HUES48 (cell line): ENCODE data around the gene RASA1.
A peak's percentile ranks its signal among the peaks of the same experiment; 100 is the strongest.
"Not testable (repeated sequence)": the region's sequence is repeated elsewhere in the genome, so short reads cannot be mapped to it uniquely, and the experiment has no call there.

ENCODE experiments used
- H3K27ac ChIP-seq: one replicate; pipeline ENCODE4 v1.7.0; 2013; ENCODE audit warnings: low read depth, low read length, inconsistent platforms
- H3K27me3 ChIP-seq: 2 replicates; pipeline ENCODE4 v1.6.1; 2013; ENCODE audit warnings: mild to moderate bottlenecking, low read length; ENCODE audit not compliant: control insufficient read depth, insufficient read depth
- H3K36me3 ChIP-seq: 2 replicates; pipeline ENCODE4 v1.6.1; 2013; ENCODE audit warnings: low read length; ENCODE audit not compliant: control insufficient read depth, insufficient read depth
- H3K4me1 ChIP-seq: 2 replicates; pipeline ENCODE4 v1.6.1; 2013; ENCODE audit warnings: mild to moderate bottlenecking, low read length; ENCODE audit not compliant: control insufficient read depth, insufficient read depth
- H3K4me3 ChIP-seq: 2 replicates; pipeline ENCODE4 v1.5.1; 2013; ENCODE audit warnings: mild to moderate bottlenecking, low read depth, low read length
- H3K9ac ChIP-seq: 2 replicates; pipeline ENCODE4 v1.6.1; 2013; ENCODE audit warnings: mild to moderate bottlenecking, low read depth, low read length, moderate library complexity
- H3K9me3 ChIP-seq: 2 replicates; pipeline ENCODE4 v1.6.1; 2013; ENCODE audit warnings: low read length; ENCODE audit not compliant: control insufficient read depth, insufficient read depth

Gene RASA1

DNA sequence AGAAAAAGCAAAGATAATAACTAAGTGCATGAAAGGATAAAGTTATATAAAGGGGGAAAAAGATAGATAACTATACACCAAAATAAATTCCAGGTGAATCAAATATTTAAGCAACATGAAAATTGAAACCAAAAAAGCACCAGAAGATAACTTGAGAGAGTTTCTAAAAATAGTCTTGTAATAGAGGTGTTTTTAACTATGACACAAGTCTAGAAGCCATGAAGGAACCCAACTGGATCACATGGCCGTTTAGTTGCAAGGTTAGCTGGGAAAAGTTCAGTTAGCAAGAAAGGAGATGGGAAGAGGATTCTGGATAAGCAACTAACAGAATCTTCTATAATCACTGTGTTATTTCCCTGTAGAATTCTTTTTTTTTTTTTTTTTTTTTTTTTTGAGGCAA is 9.2 kb upstream of the RASA1 start:
- Histone ChIP-seq H3K9me3 (no peaks in the 10 kb centered on the region), H3K4me3 (no peak overlapping the region), H3K27ac (no peak overlapping the region), H3K9ac (no peak overlapping the region), H3K27me3 (peaks cover 7% of the 10 kb centered on the region), H3K36me3 (no peaks in the 10 kb centered on the region), H3K4me1 (peaks cover 4% of the 10 kb centered on the region; the same call in 1 of the 2 replicates)

DNA sequence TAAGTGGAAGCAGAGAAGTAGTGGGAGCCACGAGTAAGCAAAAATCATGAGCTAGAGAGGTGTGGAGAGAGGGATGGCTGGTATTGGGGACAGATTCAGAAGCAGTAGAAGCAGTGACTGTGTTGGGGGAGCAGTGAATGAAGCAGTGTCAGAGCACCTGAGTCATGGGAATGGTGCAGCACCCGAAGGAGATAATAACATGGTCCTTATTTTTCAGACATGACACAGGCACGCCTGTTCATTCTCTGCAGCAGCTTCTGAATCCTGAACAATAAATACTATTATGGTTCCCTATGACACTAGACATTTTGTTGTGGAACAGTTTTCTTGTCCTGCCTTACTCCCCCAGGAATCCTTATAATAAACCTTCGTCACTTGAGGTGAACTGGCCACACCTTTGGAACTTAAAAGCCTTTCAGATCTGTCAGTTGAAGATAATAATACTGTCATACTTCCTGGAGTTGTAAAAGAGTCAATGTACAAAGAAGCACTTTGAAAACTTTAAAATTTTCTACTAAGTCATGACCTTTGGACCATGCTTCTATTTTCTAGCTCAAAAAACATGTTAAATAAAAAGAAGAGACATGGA is 7.0 kb upstream of the RASA1 start:
- Histone ChIP-seq H3K27me3 (peaks cover 14% of the 10 kb centered on the region), H3K36me3 (no peaks in the 10 kb centered on the region), H3K9ac (no peak overlapping the region), H3K9me3 (no peaks in the 10 kb centered on the region), H3K4me3 (no peak overlapping the region), H3K27ac (no peak overlapping the region), H3K4me1 (peaks cover 7% of the 10 kb centered on the region; the same call in 1 of the 2 replicates)

GRCh38 chr5:87263498-87263897 is 4.2 kb upstream of the RASA1 start:
- peak overlapping the region; percentile 62 for H3K27ac ChIP-seq
- H3K9ac ChIP-seq: no peak overlapping the region
- no peaks in the 10 kb centered on the region for H3K36me3 ChIP-seq
- H3K4me1 ChIP-seq: peaks cover 17% of the 10 kb centered on the region
- no peaks in the 10 kb centered on the region for H3K9me3 ChIP-seq
- H3K4me3 ChIP-seq: peak overlapping the region; percentile 32; the same call in 1 of the 2 replicates
- H3K27me3 ChIP-seq: peaks cover 23% of the 10 kb centered on the region

DNA sequence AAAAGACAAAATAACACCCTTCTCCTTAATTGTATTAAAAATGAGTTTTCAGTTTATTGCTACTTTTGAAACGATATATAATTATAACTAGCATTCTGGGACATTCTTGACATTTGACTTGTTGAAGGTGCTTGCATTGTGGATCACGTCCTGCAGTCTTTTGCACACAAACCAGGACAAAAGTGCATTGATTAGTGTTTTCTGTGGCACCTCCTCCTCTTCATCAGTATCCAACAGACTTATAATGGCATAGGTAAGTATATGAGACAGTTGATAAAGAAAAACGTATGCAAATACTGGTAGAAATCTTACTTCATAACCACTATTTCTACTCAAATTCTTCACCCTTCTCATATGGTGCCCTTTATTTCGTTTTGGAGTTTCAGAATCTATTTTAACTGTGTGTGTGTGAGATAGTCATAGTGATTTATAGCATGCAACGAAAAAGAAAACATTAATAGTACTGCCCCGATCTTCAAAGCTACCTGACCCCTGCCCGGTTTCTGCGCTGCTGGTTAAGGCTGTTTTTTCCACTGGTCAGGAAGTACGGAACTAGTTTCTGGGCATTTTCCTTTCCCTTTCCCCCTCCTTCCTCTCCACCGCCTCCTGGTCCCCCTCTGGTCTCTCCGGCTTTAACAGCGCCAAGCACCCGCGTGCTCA is 639 bp upstream of the RASA1 start:
- H3K27me3 ChIP-seq: peaks cover 23% of the 10 kb centered on the region
- H3K36me3 ChIP-seq: no peaks in the 10 kb centered on the region
- peak overlapping the region; percentile 66 for H3K9ac ChIP-seq
- H3K4me3 ChIP-seq: peak overlapping the region; percentile 100
- peaks cover 17% of the 10 kb centered on the region for H3K4me1 ChIP-seq
- H3K27ac ChIP-seq: peak overlapping the region; percentile 87
- H3K9me3 ChIP-seq: no peaks in the 10 kb centered on the region

DNA sequence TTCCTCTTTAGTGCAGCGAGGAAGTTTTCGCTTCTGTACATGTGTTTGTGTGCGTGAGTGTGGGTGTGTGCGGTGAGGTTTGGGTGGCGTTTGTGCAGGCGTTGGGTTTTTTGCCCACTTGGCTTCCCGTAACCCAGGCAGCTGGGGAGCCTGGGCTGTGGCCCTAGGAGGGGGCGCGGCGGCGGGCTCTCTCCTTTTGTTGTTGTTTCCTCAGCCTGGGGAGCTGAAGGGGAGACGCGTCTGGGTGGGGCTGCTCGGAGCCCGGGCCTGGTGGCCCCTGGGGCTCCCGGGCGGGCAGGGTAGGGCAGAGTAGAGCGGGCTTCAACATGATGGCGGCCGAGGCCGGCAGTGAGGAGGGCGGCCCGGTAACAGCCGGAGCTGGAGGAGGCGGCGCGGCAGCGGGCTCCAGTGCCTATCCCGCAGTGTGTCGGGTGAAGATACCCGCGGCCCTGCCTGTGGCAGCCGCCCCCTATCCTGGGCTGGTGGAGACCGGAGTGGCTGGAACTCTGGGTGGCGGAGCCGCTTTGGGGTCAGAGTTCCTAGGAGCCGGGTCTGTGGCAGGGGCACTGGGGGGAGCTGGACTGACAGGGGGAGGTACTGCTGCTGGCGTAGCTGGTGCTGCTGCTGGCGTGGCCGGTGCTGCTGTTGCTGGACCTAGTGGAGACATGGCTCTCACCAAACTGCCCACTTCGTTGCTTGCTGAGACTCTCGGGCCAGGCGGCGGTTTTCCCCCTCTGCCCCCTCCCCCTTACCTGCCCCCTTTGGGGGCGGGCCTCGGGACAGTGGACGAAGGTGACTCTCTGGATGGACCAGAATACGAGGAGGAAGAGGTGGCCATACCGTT is 665 bp downstream of the RASA1 start:
- Histone ChIP-seq H3K27ac (peak overlapping the region; percentile 87), H3K27me3 (peaks cover 16% of the 10 kb centered on the region), H3K36me3 (no peaks in the 10 kb centered on the region)

GRCh38 chr5:87268970-87269377 is 1.3 kb downstream of the RASA1 start:
- H3K36me3 ChIP-seq: no peaks in the 10 kb centered on the region

More for the DNA sequence above, 665 bp downstream of the RASA1 start:
- H3K9me3 ChIP-seq: no peaks in the 10 kb centered on the region
- peak overlapping the region; percentile 75 for H3K9ac ChIP-seq
- H3K4me3 ChIP-seq: peak overlapping the region; percentile 100
- peaks cover 13% of the 10 kb centered on the region for H3K4me1 ChIP-seq

GRCh38 chr5:87270888-87271287 is 3.2 kb downstream of the RASA1 start:
- H3K9me3 ChIP-seq, H3K27me3 ChIP-seq, H3K4me3 ChIP-seq, H3K4me1 ChIP-seq, H3K27ac ChIP-seq, H3K36me3 ChIP-seq, H3K9ac ChIP-seq: not testable (repeated sequence)

More at GRCh38 chr5:87268970-87269377, 1.3 kb downstream of the RASA1 start:
- 0 out of 2 replicates have a peak overlapping the region, but pooled peaks have one; percentile 10 for H3K9ac ChIP-seq
- peaks cover 9% of the 10 kb centered on the region for H3K4me1 ChIP-seq
- no peaks in the 10 kb centered on the region for H3K9me3 ChIP-seq
- peak overlapping the region; percentile 87 for H3K27ac ChIP-seq
- peak overlapping the region; percentile 100 for H3K4me3 ChIP-seq
- peaks cover 16% of the 10 kb centered on the region for H3K27me3 ChIP-seq

DNA sequence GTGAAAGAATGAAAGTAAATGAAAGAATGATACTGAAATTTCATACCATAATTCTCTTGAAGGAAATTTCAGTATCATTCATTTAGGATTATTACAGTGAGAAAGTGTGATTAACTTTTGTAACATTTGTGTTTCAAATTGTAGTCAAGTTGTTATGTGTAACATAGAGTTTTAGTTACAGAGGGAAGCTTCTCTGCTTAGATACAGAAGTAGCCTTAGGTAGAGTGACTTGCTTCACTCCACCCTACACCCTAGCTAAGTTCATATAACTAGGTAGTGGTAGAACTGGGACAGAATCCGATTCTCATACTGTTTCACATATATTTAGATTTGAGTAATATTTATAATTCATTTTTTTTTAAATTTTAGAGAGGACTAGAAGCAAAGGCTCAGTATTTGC is 9.0 kb downstream of the RASA1 start:
- Histone ChIP-seq H3K27ac (no peak overlapping the region), H3K4me3 (no peak overlapping the region), H3K4me1 (no peaks in the 10 kb centered on the region), H3K9ac (no peak overlapping the region), H3K36me3 (no peaks in the 10 kb centered on the region), H3K27me3 (no peaks in the 10 kb centered on the region), H3K9me3 (no peaks in the 10 kb centered on the region)

DNA sequence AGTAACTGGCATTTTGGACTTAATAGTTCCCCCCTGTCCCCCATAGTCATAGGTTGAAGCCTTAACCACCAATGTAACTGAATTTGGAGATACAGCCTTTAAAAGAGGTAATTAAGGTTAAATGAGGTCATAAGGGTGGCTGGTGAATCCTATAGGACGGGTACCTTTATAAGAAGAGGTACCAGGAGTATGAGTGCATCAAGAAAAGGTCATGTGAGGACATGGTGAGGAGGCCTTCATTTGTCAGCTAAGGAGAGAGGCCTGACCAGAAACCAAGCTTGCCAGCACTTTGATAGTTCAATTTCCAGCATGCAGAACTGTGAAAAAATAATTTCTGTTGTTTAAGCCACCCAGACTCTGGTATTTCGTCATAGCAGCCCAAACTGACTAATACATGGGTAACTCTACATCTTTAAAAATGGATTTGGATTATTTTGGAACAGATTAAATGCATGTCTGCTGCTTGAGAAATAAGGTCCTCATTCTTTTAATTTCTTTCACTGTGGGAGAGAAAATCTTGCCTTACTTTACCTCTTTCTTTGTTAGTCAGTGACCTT is 9.7 kb downstream of the RASA1 start:
- Histone ChIP-seq H3K9ac (no peak overlapping the region), H3K4me1 (no peaks in the 10 kb centered on the region), H3K27me3 (no peaks in the 10 kb centered on the region), H3K36me3 (no peaks in the 10 kb centered on the region), H3K27ac (no peak overlapping the region), H3K4me3 (no peak overlapping the region), H3K9me3 (no peaks in the 10 kb centered on the region)

- Histone ChIP-seq H3K27ac (no peak overlapping the region), H3K9ac (no peak overlapping the region), H3K4me3 (no peak overlapping the region), H3K36me3 (no peaks in the 10 kb centered on the region), H3K27me3 (no peaks in the 10 kb centered on the region), H3K4me1 (no peaks in the 10 kb centered on the region), H3K9me3 (no peaks in the 10 kb centered on the region)
Measured at GRCh38 chr5:87278590-87279100, 11.0 kb downstream of the RASA1 start.
